Upper lobe of left lung (tissue), 4 donors: ENCODE results near the gene RGS12.

Experiments
- EP300 ChIP-seq, 4 donors: sonication (generic); formaldehyde crosslinking; IDR thresholded peaks; one replicate each; pipeline ENCODE4 v1.5.1; 2017; ENCODE audit warnings: antibody characterized with exemption in 4 of 4, control low read depth in 2 of 4
- POLR2A ChIP-seq, 4 donors: fragments of 450-650 bp; IDR thresholded peaks; one replicate each; pipeline ENCODE4 v1.5.1; 2016 to 2017; ENCODE audit warnings: antibody characterized with exemption in 4 of 4, mild to moderate bottlenecking in 2 of 4
- POLR2AphosphoS5 ChIP-seq, 2 donors: sonication (generic); formaldehyde crosslinking; IDR thresholded peaks; one replicate each; pipeline ENCODE4 v1.5.1; 2017; ENCODE audit warnings: antibody characterized with exemption in 2 of 2
- TF ChIP-seq, protein P1 (sequence below), 6 experiments: fragments of 450-650 bp in 4 of 6; fragments of 200-600 bp in 2 of 6; sonication (generic) in 2 of 6; IDR thresholded peaks; one replicate each; pipeline ENCODE4 v1.5.1; 2016 to 2019; ENCODE audit warnings: antibody characterized with exemption in 6 of 6

DNA sequence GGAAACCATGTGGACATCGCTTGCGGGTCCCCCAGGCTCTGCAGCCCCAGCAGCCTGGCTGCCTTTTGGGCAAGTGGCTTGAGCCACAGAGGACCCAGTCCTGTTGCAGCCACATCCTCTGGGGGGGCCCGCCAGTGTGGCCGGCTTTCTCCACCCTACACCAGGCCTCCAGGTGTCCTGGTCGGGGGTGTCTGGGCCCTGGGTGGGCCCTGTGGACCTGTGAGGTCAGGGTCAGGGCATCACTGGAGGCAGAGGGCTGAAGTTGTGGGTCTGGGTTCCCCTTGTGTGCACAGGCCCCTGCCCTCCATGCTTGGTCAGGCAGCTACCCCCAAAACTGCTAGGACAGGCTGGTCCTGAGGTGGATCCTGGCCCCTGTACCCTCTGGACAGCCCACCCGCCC is 47.1 kb upstream of the RGS12 start:
- TF ChIP-seq, protein P1, sequence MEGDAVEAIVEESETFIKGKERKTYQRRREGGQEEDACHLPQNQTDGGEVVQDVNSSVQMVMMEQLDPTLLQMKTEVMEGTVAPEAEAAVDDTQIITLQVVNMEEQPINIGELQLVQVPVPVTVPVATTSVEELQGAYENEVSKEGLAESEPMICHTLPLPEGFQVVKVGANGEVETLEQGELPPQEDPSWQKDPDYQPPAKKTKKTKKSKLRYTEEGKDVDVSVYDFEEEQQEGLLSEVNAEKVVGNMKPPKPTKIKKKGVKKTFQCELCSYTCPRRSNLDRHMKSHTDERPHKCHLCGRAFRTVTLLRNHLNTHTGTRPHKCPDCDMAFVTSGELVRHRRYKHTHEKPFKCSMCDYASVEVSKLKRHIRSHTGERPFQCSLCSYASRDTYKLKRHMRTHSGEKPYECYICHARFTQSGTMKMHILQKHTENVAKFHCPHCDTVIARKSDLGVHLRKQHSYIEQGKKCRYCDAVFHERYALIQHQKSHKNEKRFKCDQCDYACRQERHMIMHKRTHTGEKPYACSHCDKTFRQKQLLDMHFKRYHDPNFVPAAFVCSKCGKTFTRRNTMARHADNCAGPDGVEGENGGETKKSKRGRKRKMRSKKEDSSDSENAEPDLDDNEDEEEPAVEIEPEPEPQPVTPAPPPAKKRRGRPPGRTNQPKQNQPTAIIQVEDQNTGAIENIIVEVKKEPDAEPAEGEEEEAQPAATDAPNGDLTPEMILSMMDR (IDR thresholded peaks at IDR 0.05) = no peak
- TF ChIP-seq POLR2AphosphoS5 (IDR thresholded peaks at IDR 0.05) = no peak
- no peak for TF ChIP-seq EP300 (IDR thresholded peaks at IDR 0.05)
- no peak for TF ChIP-seq POLR2A (IDR thresholded peaks at IDR 0.05)
